SK-N-SH (cell line): ENCODE data around the gene PRIMPOL. TPM values are rescaled to one million over a fixed set of nuclear protein-coding genes. Genes with fewer than 3 reads are reported as not detected.

Experiments
- CTCF ChIA-PET: fragments of 300-600, 350-600 bp; formaldehyde crosslinking; extraction: SDS; loops from one replicate; lab custom pipeline; 2021; lab: Yijun Ruan, JAX
- POLR2A ChIA-PET: fragments of 350-600 bp; sonication (Branson Sonifier 250); formaldehyde crosslinking; extraction: SDS; loops from one replicate; lab custom pipeline; 2020; ENCODE audit warnings: antibody characterized with exemption, inconsistent platforms; lab: Yijun Ruan, JAX
- DNase-seq: peaks from one replicate; pipeline ENCODE4 v3.0.0; 2012
- H2AFZ ChIP-seq: fragments of 200-600 bp; sonication (generic); 2 replicates; pipeline ENCODE4 v1.8.1; 2016; ENCODE audit warnings: antibody characterized with exemption, mild to moderate bottlenecking, low read depth
- H3F3A ChIP-seq: fragments of 200-600 bp; sonication (generic); replicated peaks from 2 replicates; pipeline ENCODE3; 2016; ENCODE audit warnings: antibody characterized with exemption, mild to moderate bottlenecking; ENCODE audit not compliant: insufficient read depth
- H3K27ac ChIP-seq, 2 experiments: fragments of 200-500 bp in 1 of 2; fragments of 200-600 bp in 1 of 2; sonication (Bioruptor generic) in 1 of 2; sonication (generic), shearing (Covaris generic) in 1 of 2; 2 replicates each; pipeline versions ENCODE4 v1.5.1 to v1.6.1; 2014 to 2016; ENCODE audit warnings: low read depth in 2 of 2, inconsistent platforms in 1 of 2, low read length in 1 of 2, mild to moderate bottlenecking in 1 of 2, mixed read lengths in 1 of 2
- H3K27me3 ChIP-seq: fragments of 200-600 bp; sonication (generic), shearing (Covaris generic); 2 replicates; pipeline ENCODE4 v1.6.1; 2016; ENCODE audit warnings: mixed run types; ENCODE audit not compliant: insufficient read depth
- H3K36me3 ChIP-seq, 2 experiments: fragments of 200-500 bp in 1 of 2; fragments of 200-600 bp in 1 of 2; sonication (Bioruptor generic) in 1 of 2; sonication (generic) in 1 of 2; replicated peaks in 1 of 2; 2 replicates each; pipeline versions ENCODE3 to v1.5.1; 2014 to 2016; ENCODE audit warnings: low read length in 1 of 2, mild to moderate bottlenecking in 1 of 2; ENCODE audit not compliant: insufficient read depth in 2 of 2, control insufficient read depth in 1 of 2
- H3K4me1 ChIP-seq, 2 experiments: fragments of 200-500 bp in 1 of 2; fragments of 200-600 bp in 1 of 2; sonication (Bioruptor generic) in 1 of 2; sonication (generic), shearing (Covaris generic) in 1 of 2; 2 replicates each; pipeline versions ENCODE4 v1.5.1 to v1.6.1; 2014 to 2016; ENCODE audit warnings: low read depth in 1 of 2, low read length in 1 of 2, mixed run types in 1 of 2; ENCODE audit not compliant: insufficient read depth in 2 of 2, control insufficient read depth in 1 of 2
- H3K4me2 ChIP-seq: fragments of 200-600 bp; sonication (generic), shearing (Covaris generic); 2 replicates; pipeline ENCODE4 v1.6.1; 2017; ENCODE audit warnings: mixed run types
- H3K4me3 ChIP-seq, 2 experiments: fragments of 200-500 bp in 1 of 2; fragments of 200-600 bp in 1 of 2; sonication (Bioruptor generic) in 1 of 2; sonication (generic), shearing (Covaris generic) in 1 of 2; 2 replicates each; pipeline versions ENCODE4 v1.5.1 to v1.8.1; 2014 to 2016; ENCODE audit warnings: low read depth in 2 of 2, inconsistent platforms in 1 of 2, low read length in 1 of 2, mild to moderate bottlenecking in 1 of 2, mixed read lengths in 1 of 2, moderate library complexity in 1 of 2
- H3K79me2 ChIP-seq: fragments of 200-600 bp; sonication (generic); 2 replicates; pipeline ENCODE4 v1.8.1; 2017; ENCODE audit warnings: mild to moderate bottlenecking; ENCODE audit not compliant: insufficient read depth
- H3K9ac ChIP-seq: fragments of 200-600 bp; sonication (generic); 2 replicates; pipeline ENCODE4 v1.6.1; 2017; ENCODE audit warnings: mixed run types
- H3K9me2 ChIP-seq: fragments of 200-600 bp; sonication (generic); 2 replicates; pipeline ENCODE4 v1.6.1; 2017; ENCODE audit warnings: mixed run types
- H3K9me3 ChIP-seq: fragments of 200-600 bp; sonication (generic); 2 replicates; pipeline ENCODE4 v1.6.1; 2017; ENCODE audit warnings: mixed run types, mild to moderate bottlenecking, moderate library complexity
- H4K20me1 ChIP-seq: fragments of 200-600 bp; sonication (generic); 2 replicates; pipeline ENCODE4 v1.6.1; 2017; ENCODE audit warnings: mild to moderate bottlenecking, mixed run types; ENCODE audit not compliant: insufficient read depth
- CHD2 ChIP-seq: fragments of 150-350 bp; IDR thresholded peaks from 2 replicates; pipeline ENCODE4 v1.6.1; 2018; ENCODE audit warnings: low read length; ENCODE audit not compliant: partially characterized antibody
- CTCF ChIP-seq: fragments of 200-600 bp; sonication (generic); IDR thresholded peaks from 2 replicates; pipeline ENCODE4 v1.6.1; 2017; ENCODE audit warnings: antibody characterized with exemption, mild to moderate bottlenecking, moderate library complexity
- ELF1 ChIP-seq: IDR thresholded peaks from 2 replicates; pipeline ENCODE4 v1.4.0; 2012
- EP300 ChIP-seq, 2 experiments: IDR thresholded peaks; 2 replicates each; pipeline versions ENCODE4 v1.4.0 to v1.6.1; 2012; ENCODE audit warnings: borderline replicate concordance in 1 of 2, low read depth in 1 of 2, low read length in 1 of 2
- FOSL2 ChIP-seq: IDR thresholded peaks from 2 replicates; pipeline ENCODE4 v1.4.0; 2012; ENCODE audit warnings: low read depth, mild to moderate bottlenecking, moderate library complexity, borderline replicate concordance
- FOXJ3 ChIP-seq: sonication (generic); formaldehyde crosslinking; IDR thresholded peaks from 2 replicates; pipeline ENCODE4 v1.5.1; 2020; ENCODE audit warnings: mild to moderate bottlenecking, missing genetic modification reagents
- JUND ChIP-seq: IDR thresholded peaks from 2 replicates; pipeline ENCODE4 v1.4.0; 2012
- MXI1 ChIP-seq: IDR thresholded peaks from 2 replicates; pipeline ENCODE4 v1.6.1; 2012; ENCODE audit warnings: mild to moderate bottlenecking, low read depth, low read length, improper control_type of control experiment
- NFIC ChIP-seq: IDR thresholded peaks from 2 replicates; pipeline ENCODE4 v1.4.0; 2012; ENCODE audit warnings: borderline replicate concordance
- NRF1 ChIP-seq: IDR thresholded peaks from 2 replicates; pipeline ENCODE4 v1.6.1; 2012; ENCODE audit warnings: low read depth, mild to moderate bottlenecking, low read length
- POLR2AphosphoS5 ChIP-seq: IDR thresholded peaks from 2 replicates; pipeline ENCODE4 v1.6.1; 2012; ENCODE audit warnings: low read depth, low read length
- RAD21 ChIP-seq: IDR thresholded peaks from 2 replicates; pipeline ENCODE4 v1.6.1; 2012; ENCODE audit warnings: mild to moderate bottlenecking, low read length
- REST ChIP-seq: IDR thresholded peaks from 2 replicates; pipeline ENCODE4 v1.6.1; 2012; ENCODE audit warnings: mild to moderate bottlenecking, low read depth, low read length, moderate library complexity
- RFX5 ChIP-seq: IDR thresholded peaks from 2 replicates; pipeline ENCODE4 v1.6.1; 2012; ENCODE audit warnings: mild to moderate bottlenecking, improper control_type of control experiment, low read length
- RXRA ChIP-seq: IDR thresholded peaks from 2 replicates; pipeline ENCODE4 v1.4.0; 2012; ENCODE audit warnings: low read depth, mild to moderate bottlenecking, borderline replicate concordance
- SIN3A ChIP-seq: IDR thresholded peaks from 2 replicates; pipeline ENCODE4 v1.6.1; 2012; ENCODE audit warnings: low read depth, mild to moderate bottlenecking, low read length, moderate library complexity, borderline replicate concordance
- SMC3 ChIP-seq: IDR thresholded peaks from 2 replicates; pipeline ENCODE4 v1.6.1; 2012; ENCODE audit warnings: low read depth, low read length, improper control_type of control experiment
- TCF12 ChIP-seq: IDR thresholded peaks from 2 replicates; pipeline ENCODE4 v1.4.0; 2012
- TEAD4 ChIP-seq: IDR thresholded peaks from 2 replicates; pipeline ENCODE4 v1.4.0; 2012; ENCODE audit warnings: mild to moderate bottlenecking, borderline replicate concordance; ENCODE audit not compliant: insufficient read depth
- YY1 ChIP-seq: IDR thresholded peaks from 2 replicates; pipeline ENCODE4 v1.4.0; 2012; ENCODE audit warnings: low read depth, mild to moderate bottlenecking
- WGBS: methylation state at CpG from one replicate; pipeline ENCODE4 v1.1.6; 2017; ENCODE audit warnings: low lambda C conversion rate; 5-methylcytosine and 5-hydroxymethylcytosine counted together
- polyA plus RNA-seq, 3 experiments: library from polyadenylated mRNA; depleted of rRNA; stranded (reverse); fragments of >200 nt; gene quantifications; 2 replicates each; pipeline ENCODE4 v1.2.3, GENCODE V29; 2012
- TF ChIP-seq, protein P1 (sequence below): IDR thresholded peaks from 2 replicates; pipeline ENCODE4; 2012

Gene PRIMPOL
- polyA plus RNA-seq, 1 of the 3 experiments (the other 2 are of a cell fraction), result 8.0 TPM

GRCh38 chr4:184671101-184671500 is 21.6 kb downstream of the PRIMPOL start:
- Histone ChIP-seq H3K9me3 (no peaks in the 10 kb centered on the region), H3K9me2 (no peaks in the 10 kb centered on the region), H3K4me1 (no peaks in the 10 kb centered on the region), H3K36me3 (peaks cover 13 to 22% of the 10 kb centered on the region in 2 experiments), H4K20me1 (no peaks in the 10 kb centered on the region), H3K27ac (no peak overlapping the region), H3K9ac (no peak overlapping the region), H3K4me3 (no peak overlapping the region), H3K4me2 (no peak overlapping the region), H2AFZ (no peak overlapping the region), H3K79me2 (no peaks in the 10 kb centered on the region), H3F3A (no peaks in the 10 kb centered on the region), H3K27me3 (no peaks in the 10 kb centered on the region)
- TF ChIP-seq RFX5 (no peak), CHD2 (no peak), SIN3A (no peak), POLR2AphosphoS5 (no peak), NRF1 (no peak), TCF12 (no peak), YY1 (no peak), JUND (no peak), NFIC (no peak), ELF1 (no peak), CTCF (no peak), FOXJ3 (CRISPR knock-in tag) (no peak), TEAD4 (no peak), FOSL2 (no peak), RAD21 (no peak)
- TF ChIP-seq, protein P1, sequence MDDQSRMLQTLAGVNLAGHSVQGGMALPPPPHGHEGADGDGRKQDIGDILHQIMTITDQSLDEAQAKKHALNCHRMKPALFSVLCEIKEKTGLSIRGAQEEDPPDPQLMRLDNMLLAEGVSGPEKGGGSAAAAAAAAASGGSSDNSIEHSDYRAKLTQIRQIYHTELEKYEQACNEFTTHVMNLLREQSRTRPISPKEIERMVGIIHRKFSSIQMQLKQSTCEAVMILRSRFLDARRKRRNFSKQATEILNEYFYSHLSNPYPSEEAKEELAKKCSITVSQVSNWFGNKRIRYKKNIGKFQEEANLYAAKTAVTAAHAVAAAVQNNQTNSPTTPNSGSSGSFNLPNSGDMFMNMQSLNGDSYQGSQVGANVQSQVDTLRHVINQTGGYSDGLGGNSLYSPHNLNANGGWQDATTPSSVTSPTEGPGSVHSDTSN, result no peak
- 97% methylated on average over 9 of the region's 9 CpGs for WGBS
- no peak for DNase-seq
- POLR2A ChIA-PET, result no interaction called here
- CTCF ChIA-PET, result no interaction called here

DNA sequence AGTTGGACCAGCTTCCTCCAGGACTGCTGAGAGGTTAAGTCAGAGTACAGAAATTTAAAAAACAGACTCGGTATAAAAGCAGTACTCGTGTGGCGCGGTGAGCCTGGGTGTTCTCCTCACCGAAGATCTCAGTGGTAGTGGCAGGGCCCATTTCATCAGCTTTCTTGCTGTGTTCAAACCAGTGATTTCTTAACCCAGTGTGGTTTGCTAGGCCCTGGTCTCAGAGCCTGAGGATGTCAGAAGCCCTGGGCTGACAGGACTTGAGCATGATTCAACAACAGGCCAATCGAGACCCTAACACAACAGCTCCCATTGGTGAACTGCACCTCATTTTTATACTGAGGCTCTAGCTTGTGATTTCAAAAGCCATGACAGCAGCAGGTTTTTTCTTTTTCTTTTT is 23.2 kb downstream of the PRIMPOL start:
- Histone ChIP-seq H2AFZ (no peak overlapping the region), H3K4me1 (no peaks in the 10 kb centered on the region), H3K36me3 (peaks cover 10 to 22% of the 10 kb centered on the region in 2 experiments), H3F3A (no peaks in the 10 kb centered on the region), H3K9me3 (no peaks in the 10 kb centered on the region), H4K20me1 (no peaks in the 10 kb centered on the region), H3K9me2 (no peaks in the 10 kb centered on the region), H3K27ac (no peak overlapping the region), H3K27me3 (no peaks in the 10 kb centered on the region), H3K9ac (no peak overlapping the region), H3K4me3 (no peak overlapping the region), H3K79me2 (no peaks in the 10 kb centered on the region), H3K4me2 (no peak overlapping the region)
- DNase-seq, result no peak
- CTCF ChIA-PET, result no interaction called here
- POLR2A ChIA-PET, result interaction anchor here (0.6 kb wide), 1 partner anchor 10 kb away, joined by 3 read pairs; no protein-coding TSS in a partner anchor
- WGBS, result 99% methylated on average over 6 of the region's 6 CpGs
- TF ChIP-seq SMC3 (no peak), CHD2 (no peak), RXRA (no peak), MXI1 (no peak), EP300 (IDR thresholded peaks at IDR 0.05; ENCODE audit: borderline replicate concordance in 1 of 2, low read depth in 1 of 2, low read length in 1 of 2) (no peak), JUND (no peak), REST (no peak)
- TF ChIP-seq, protein P1, result no peak
